BLaER1 treated with 17β-estradiol and CSF1 and Interleukin-3, amounts not matched to agents 10 nM and 100 nM (cell line): ENCODE results near the gene HES4.
A peak's percentile ranks its signal among the peaks of the same experiment; 100 is the strongest.

ENCODE experiments used
- H3K27ac ChIP-seq, 11 experiments: shearing (Covaris generic); formaldehyde crosslinking; 2 replicates each; pipeline ENCODE4 v1.8.1; 2022
- H3K27me3 ChIP-seq, 11 experiments: shearing (Covaris generic); formaldehyde crosslinking; 2 replicates each; pipeline ENCODE4 v1.8.1; 2022
- H3K36me3 ChIP-seq, 11 experiments: shearing (Covaris generic); formaldehyde crosslinking; 2 replicates each; pipeline ENCODE4 v1.8.1; 2022
- H3K4me1 ChIP-seq, 10 experiments: shearing (Covaris generic); formaldehyde crosslinking; 2 replicates each; pipeline ENCODE4 v1.8.1; 2022
- H3K4me2 ChIP-seq, 11 experiments: shearing (Covaris generic); formaldehyde crosslinking; 2 replicates each; pipeline ENCODE4 v1.8.1; 2022
- H3K4me3 ChIP-seq, 10 experiments: shearing (Covaris generic); formaldehyde crosslinking; 2 replicates each; pipeline ENCODE4 v1.8.1; 2022
- H3K9ac ChIP-seq, 11 experiments: shearing (Covaris generic); formaldehyde crosslinking; 2 replicates each; pipeline ENCODE4 v1.8.1; 2022
- H3K9me3 ChIP-seq, 11 experiments: shearing (Covaris generic); formaldehyde crosslinking; replicated peaks in 1 of 11; 2 replicates each; pipeline ENCODE4 v1.8.1; 2022
- H4K20me1 ChIP-seq, 11 experiments: shearing (Covaris generic); formaldehyde crosslinking; 2 replicates each; pipeline ENCODE4 v1.8.1; 2022
- Cebpa-rat ChIP-seq, 11 experiments: shearing (Covaris generic); IDR thresholded peaks; 2 replicates each; pipeline ENCODE4 v1.8.1; 2022

HES4 gene

GRCh38 chr1:1027791-1028190 is 27.9 kb upstream of the HES4 start:
- Histone ChIP-seq H3K27ac (peak overlapping the region in 4 of 11 experiments; percentile 14 to 40 (median 20); a peak in 4 of 22 replicates), H4K20me1 (peaks cover 31 to 77% (median 49%) of the 10 kb centered on the region in 11 experiments; a peak in 21 of 22 replicates), H3K36me3 (no peaks in the 10 kb centered on the region), H3K27me3 (peaks cover 0 to 29% (median 2%) of the 10 kb centered on the region in 11 experiments; a peak in 8 of 22 replicates), H3K4me3 (no peak overlapping the region; a peak in 2 of 20 replicates), H3K4me2 (peak overlapping the region; percentile 64 to 97 (median 86)), H3K4me1 (peaks cover 51 to 83% (median 77%) of the 10 kb centered on the region in 10 experiments), H3K9ac (peak overlapping the region in 3 of 11 experiments; percentile 36 to 58 (median 50); a peak in 6 of 22 replicates), H3K9me3 (no peaks in the 10 kb centered on the region)
- TF ChIP-seq Cebpa-rat (IDR thresholded peaks at IDR 0.05): peak in 2 of 11 experiments; percentile 53 to 55; a peak in 3 of 22 replicates

GRCh38 chr1:1026599-1027413 is 26.9 kb upstream of the HES4 start:
- no peak for TF ChIP-seq Cebpa-rat (IDR thresholded peaks at IDR 0.05)
- H3K4me2 ChIP-seq: peak overlapping the region; percentile 64 to 97 (median 86)
- H3K27ac ChIP-seq: no peak overlapping the region
- peak overlapping the region in 2 of 11 experiments; percentile 36 to 50; a peak in 1 of 22 replicates for H3K9ac ChIP-seq
- no peaks in the 10 kb centered on the region for H3K9me3 ChIP-seq
- H3K4me1 ChIP-seq: peaks cover 52 to 83% (median 77%) of the 10 kb centered on the region in 10 experiments
- peaks cover 0 to 22% (median 2%) of the 10 kb centered on the region in 11 experiments; a peak in 8 of 22 replicates for H3K27me3 ChIP-seq
- peaks cover 21 to 77% (median 44%) of the 10 kb centered on the region in 11 experiments; a peak in 21 of 22 replicates for H4K20me1 ChIP-seq
- no peaks in the 10 kb centered on the region for H3K36me3 ChIP-seq
- no peak overlapping the region; a peak in 1 of 20 replicates for H3K4me3 ChIP-seq

GRCh38 chr1:1025730-1026129 is 25.8 kb upstream of the HES4 start:
- Histone ChIP-seq H3K4me3 (no peak overlapping the region), H3K4me2 (peak overlapping the region in 10 of 11 experiments; percentile 64 to 97 (median 89); a peak in 17 of 22 replicates), H3K4me1 (peaks cover 53 to 83% (median 77%) of the 10 kb centered on the region in 10 experiments), H4K20me1 (peaks cover 19 to 76% (median 41%) of the 10 kb centered on the region in 11 experiments; a peak in 19 of 22 replicates), H3K9ac (no peak overlapping the region), H3K36me3 (no peaks in the 10 kb centered on the region), H3K9me3 (no peaks in the 10 kb centered on the region), H3K27ac (no peak overlapping the region), H3K27me3 (peaks cover 7 to 29% (median 13%) of the 10 kb centered on the region in 11 experiments; a peak in 20 of 22 replicates)
- TF ChIP-seq Cebpa-rat (IDR thresholded peaks at IDR 0.05): no peak

- no peak overlapping the region for H3K4me3 ChIP-seq
- H3K4me1 ChIP-seq: peaks cover 53 to 76% (median 75%) of the 10 kb centered on the region in 10 experiments
- peak overlapping the region in 9 of 11 experiments; percentile 89 to 99 (median 97); a peak in 15 of 22 replicates for H3K4me2 ChIP-seq
- H3K9ac ChIP-seq: no peak overlapping the region
- H3K36me3 ChIP-seq: no peaks in the 10 kb centered on the region
- no peaks in the 10 kb centered on the region for H3K9me3 ChIP-seq
- H3K27me3 ChIP-seq: peaks cover 12 to 29% (median 17%) of the 10 kb centered on the region in 11 experiments; a peak in 20 of 22 replicates
- no peak overlapping the region for H3K27ac ChIP-seq
- H4K20me1 ChIP-seq: peaks cover 19 to 76% (median 41%) of the 10 kb centered on the region in 11 experiments; a peak in 19 of 22 replicates
- no peak for TF ChIP-seq Cebpa-rat (IDR thresholded peaks at IDR 0.05)
These were observed 25.1 kb upstream of the HES4 start for GRCh38 chr1:1024771-1025699.

- H3K9ac ChIP-seq: peak overlapping the region in 2 of 11 experiments; percentile 9 to 57; a peak in 1 of 22 replicates
- H3K4me1 ChIP-seq: peaks cover 53 to 76% (median 75%) of the 10 kb centered on the region in 10 experiments
- no peaks in the 10 kb centered on the region for H3K36me3 ChIP-seq
- no peak overlapping the region for H3K4me3 ChIP-seq
- peaks cover 19 to 76% (median 41%) of the 10 kb centered on the region in 11 experiments; a peak in 19 of 22 replicates for H4K20me1 ChIP-seq
- H3K27me3 ChIP-seq: peaks cover 12 to 29% (median 17%) of the 10 kb centered on the region in 11 experiments; a peak in 20 of 22 replicates
- no peak overlapping the region for H3K27ac ChIP-seq
- peak overlapping the region in 9 of 11 experiments; percentile 89 to 99 (median 97); a peak in 19 of 22 replicates for H3K4me2 ChIP-seq
- TF ChIP-seq Cebpa-rat (IDR thresholded peaks at IDR 0.05): no peak
- no peaks in the 10 kb centered on the region for H3K9me3 ChIP-seq
These were observed 24.4 kb upstream of the HES4 start for GRCh38 chr1:1024149-1024770.

- Histone ChIP-seq H3K4me2 (peak overlapping the region; percentile 88 to 99 (median 97); a peak in 20 of 22 replicates), H3K27ac (peak overlapping the region in 1 of 11 experiments; percentile 50; a peak in 3 of 22 replicates), H3K9ac (peak overlapping the region in 3 of 11 experiments; percentile 40 to 57 (median 54); a peak in 2 of 22 replicates)
These were observed 23.8 kb upstream of the HES4 start for GRCh38 chr1:1023700-1024099.

GRCh38 chr1:1022302-1023009 is 22.6 kb upstream of the HES4 start:
- no peak for TF ChIP-seq Cebpa-rat (IDR thresholded peaks at IDR 0.05)
- H3K9me3 ChIP-seq: no peaks in the 10 kb centered on the region
- H3K4me3 ChIP-seq: peak overlapping the region in 8 of 10 experiments; percentile 19 to 71 (median 34); a peak in 14 of 20 replicates
- H4K20me1 ChIP-seq: peaks cover 14 to 66% (median 37%) of the 10 kb centered on the region in 11 experiments; a peak in 19 of 22 replicates
- no peaks in the 10 kb centered on the region for H3K36me3 ChIP-seq
- peak overlapping the region in 8 of 11 experiments; percentile 10 to 65 (median 39); a peak in 12 of 22 replicates for H3K9ac ChIP-seq
- peak overlapping the region in 6 of 11 experiments; percentile 7 to 50 (median 40); a peak in 9 of 22 replicates for H3K27ac ChIP-seq
- H3K4me1 ChIP-seq: peaks cover 49 to 71% (median 66%) of the 10 kb centered on the region in 10 experiments
- peak overlapping the region; percentile 88 to 99 (median 97) for H3K4me2 ChIP-seq
- H3K27me3 ChIP-seq: peaks cover 11 to 25% (median 15%) of the 10 kb centered on the region in 11 experiments; a peak in 20 of 22 replicates

More at GRCh38 chr1:1023700-1024099, 23.8 kb upstream of the HES4 start:
- Histone ChIP-seq H3K4me3 (no peak overlapping the region; a peak in 2 of 20 replicates), H3K9me3 (no peaks in the 10 kb centered on the region), H4K20me1 (peaks cover 19 to 76% (median 41%) of the 10 kb centered on the region in 11 experiments; a peak in 19 of 22 replicates), H3K36me3 (no peaks in the 10 kb centered on the region), H3K4me1 (peaks cover 56 to 80% (median 76%) of the 10 kb centered on the region in 10 experiments), H3K27me3 (peaks cover 12 to 29% (median 17%) of the 10 kb centered on the region in 11 experiments; a peak in 20 of 22 replicates)
- TF ChIP-seq Cebpa-rat (IDR thresholded peaks at IDR 0.05): no peak
